ENCODE results near the gene PCNX2. TPM values are rescaled to one million over a fixed set of nuclear protein-coding genes. Genes with fewer than 3 reads are reported as not detected.

Gene PCNX2
- total and polyA plus RNA-seq, 2 experiments from 2014 or later = 42.9 to 88.3 TPM

DNA sequence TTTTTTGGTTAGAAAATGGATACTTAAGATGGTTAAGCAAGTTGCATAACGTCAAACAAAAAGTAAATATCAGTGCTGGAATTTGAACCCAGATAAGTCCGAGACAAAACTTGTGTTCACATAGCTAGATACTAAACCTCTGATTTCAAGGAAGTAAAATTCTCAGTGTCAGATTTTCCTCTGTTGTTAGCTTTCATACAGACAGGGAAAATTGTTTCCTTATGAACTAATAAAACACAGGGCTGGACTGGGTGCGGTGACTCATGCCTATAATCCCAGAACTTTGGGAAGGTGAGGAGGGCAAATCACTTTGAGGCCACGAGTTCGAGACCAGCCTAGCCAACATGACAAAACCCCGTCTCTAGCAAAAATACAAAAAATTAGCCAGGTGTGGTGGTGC lies 51.3 kb downstream of the PCNX2 start:
- peaks cover 28% of the 10 kb centered on the region for H3K36me3 ChIP-seq (ENCODE audit: insufficient read depth)
- no peaks in the 10 kb centered on the region for H3K9me3 Mint-ChIP-seq

DNA sequence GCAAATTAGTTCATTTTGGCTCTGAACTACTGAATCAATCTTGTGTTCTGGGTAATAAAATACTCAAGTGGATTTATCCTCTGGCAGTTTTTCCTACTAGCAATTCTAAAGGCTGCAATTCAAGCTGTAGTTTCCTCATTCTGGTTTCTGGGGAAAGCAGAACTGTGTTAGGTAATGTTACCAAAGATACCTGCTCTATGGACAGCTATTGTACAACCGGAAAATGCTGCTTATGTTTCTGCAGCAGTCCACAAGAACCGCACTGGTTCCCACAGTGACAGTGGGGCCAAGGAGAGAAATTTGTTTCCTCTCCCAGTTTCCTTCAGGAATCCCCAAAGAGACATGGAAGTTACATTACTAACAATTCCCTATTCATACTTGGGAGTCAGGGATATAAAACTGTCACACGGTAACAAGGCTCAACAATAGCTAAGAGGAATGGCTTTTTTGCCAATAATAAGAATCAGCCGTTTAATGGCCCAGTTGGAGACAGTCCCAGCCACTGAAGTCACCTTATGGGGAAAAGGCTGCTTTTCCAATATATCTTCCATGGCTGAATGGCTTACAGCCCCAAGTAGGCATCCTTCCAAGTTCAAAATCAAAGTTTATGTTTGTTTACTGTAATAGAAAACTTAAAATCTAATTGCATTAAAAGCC lies 52.6 kb downstream of the PCNX2 start:
- Histone ChIP-seq H3K4me2 (no peak overlapping the region), H3F3A (replicated peaks; ENCODE audit: low read depth) (no peaks in the 10 kb centered on the region), H3K27ac (ENCODE audit: low read depth) (no peak overlapping the region; the same call in 1 of the 2 replicates), H3K4me3 (no peak overlapping the region), H2AFZ (no peak overlapping the region), H3K4me1 (ENCODE audit: insufficient read depth) (no peaks in the 10 kb centered on the region), H3K9me2 (ENCODE audit: insufficient read depth) (no peaks in the 10 kb centered on the region), H3K79me2 (replicated peaks; ENCODE audit: insufficient read depth) (peaks cover 4% of the 10 kb centered on the region; the same call in 1 of the 2 replicates), H4K20me1 (replicated peaks; ENCODE audit: insufficient read depth) (no peaks in the 10 kb centered on the region; the same call in none of the 2 replicates), H3K36me3 (ENCODE audit: insufficient read depth) (peaks cover 27% of the 10 kb centered on the region), H3K27me3 (ENCODE audit: insufficient read depth) (no peaks in the 10 kb centered on the region)
- DNase-seq (ENCODE audit: low spot score) (no peak), ATAC-seq (no peak)
- no peak overlapping the region for H3K4me3 Mint-ChIP-seq
- H3K36me3 Mint-ChIP-seq (ENCODE audit: low read depth) = peaks cover 57% of the 10 kb centered on the region
- peaks cover 4% of the 10 kb centered on the region; the same call in 2 of the 3 replicates for H3K4me1 Mint-ChIP-seq
- no peaks in the 10 kb centered on the region for H3K9me3 Mint-ChIP-seq
- H3K27ac Mint-ChIP-seq = peak overlapping the region; percentile 43; the same call in 1 of the 2 replicates
- peaks cover 4% of the 10 kb centered on the region for H3K27me3 Mint-ChIP-seq (ENCODE audit: insufficient read depth, low read depth, poor library complexity)
- TF ChIP-seq STAT1 (IDR thresholded peaks at IDR 0.05; ENCODE audit: unreplicated experiment) = no peak
- TF ChIP-seq, protein P1, sequence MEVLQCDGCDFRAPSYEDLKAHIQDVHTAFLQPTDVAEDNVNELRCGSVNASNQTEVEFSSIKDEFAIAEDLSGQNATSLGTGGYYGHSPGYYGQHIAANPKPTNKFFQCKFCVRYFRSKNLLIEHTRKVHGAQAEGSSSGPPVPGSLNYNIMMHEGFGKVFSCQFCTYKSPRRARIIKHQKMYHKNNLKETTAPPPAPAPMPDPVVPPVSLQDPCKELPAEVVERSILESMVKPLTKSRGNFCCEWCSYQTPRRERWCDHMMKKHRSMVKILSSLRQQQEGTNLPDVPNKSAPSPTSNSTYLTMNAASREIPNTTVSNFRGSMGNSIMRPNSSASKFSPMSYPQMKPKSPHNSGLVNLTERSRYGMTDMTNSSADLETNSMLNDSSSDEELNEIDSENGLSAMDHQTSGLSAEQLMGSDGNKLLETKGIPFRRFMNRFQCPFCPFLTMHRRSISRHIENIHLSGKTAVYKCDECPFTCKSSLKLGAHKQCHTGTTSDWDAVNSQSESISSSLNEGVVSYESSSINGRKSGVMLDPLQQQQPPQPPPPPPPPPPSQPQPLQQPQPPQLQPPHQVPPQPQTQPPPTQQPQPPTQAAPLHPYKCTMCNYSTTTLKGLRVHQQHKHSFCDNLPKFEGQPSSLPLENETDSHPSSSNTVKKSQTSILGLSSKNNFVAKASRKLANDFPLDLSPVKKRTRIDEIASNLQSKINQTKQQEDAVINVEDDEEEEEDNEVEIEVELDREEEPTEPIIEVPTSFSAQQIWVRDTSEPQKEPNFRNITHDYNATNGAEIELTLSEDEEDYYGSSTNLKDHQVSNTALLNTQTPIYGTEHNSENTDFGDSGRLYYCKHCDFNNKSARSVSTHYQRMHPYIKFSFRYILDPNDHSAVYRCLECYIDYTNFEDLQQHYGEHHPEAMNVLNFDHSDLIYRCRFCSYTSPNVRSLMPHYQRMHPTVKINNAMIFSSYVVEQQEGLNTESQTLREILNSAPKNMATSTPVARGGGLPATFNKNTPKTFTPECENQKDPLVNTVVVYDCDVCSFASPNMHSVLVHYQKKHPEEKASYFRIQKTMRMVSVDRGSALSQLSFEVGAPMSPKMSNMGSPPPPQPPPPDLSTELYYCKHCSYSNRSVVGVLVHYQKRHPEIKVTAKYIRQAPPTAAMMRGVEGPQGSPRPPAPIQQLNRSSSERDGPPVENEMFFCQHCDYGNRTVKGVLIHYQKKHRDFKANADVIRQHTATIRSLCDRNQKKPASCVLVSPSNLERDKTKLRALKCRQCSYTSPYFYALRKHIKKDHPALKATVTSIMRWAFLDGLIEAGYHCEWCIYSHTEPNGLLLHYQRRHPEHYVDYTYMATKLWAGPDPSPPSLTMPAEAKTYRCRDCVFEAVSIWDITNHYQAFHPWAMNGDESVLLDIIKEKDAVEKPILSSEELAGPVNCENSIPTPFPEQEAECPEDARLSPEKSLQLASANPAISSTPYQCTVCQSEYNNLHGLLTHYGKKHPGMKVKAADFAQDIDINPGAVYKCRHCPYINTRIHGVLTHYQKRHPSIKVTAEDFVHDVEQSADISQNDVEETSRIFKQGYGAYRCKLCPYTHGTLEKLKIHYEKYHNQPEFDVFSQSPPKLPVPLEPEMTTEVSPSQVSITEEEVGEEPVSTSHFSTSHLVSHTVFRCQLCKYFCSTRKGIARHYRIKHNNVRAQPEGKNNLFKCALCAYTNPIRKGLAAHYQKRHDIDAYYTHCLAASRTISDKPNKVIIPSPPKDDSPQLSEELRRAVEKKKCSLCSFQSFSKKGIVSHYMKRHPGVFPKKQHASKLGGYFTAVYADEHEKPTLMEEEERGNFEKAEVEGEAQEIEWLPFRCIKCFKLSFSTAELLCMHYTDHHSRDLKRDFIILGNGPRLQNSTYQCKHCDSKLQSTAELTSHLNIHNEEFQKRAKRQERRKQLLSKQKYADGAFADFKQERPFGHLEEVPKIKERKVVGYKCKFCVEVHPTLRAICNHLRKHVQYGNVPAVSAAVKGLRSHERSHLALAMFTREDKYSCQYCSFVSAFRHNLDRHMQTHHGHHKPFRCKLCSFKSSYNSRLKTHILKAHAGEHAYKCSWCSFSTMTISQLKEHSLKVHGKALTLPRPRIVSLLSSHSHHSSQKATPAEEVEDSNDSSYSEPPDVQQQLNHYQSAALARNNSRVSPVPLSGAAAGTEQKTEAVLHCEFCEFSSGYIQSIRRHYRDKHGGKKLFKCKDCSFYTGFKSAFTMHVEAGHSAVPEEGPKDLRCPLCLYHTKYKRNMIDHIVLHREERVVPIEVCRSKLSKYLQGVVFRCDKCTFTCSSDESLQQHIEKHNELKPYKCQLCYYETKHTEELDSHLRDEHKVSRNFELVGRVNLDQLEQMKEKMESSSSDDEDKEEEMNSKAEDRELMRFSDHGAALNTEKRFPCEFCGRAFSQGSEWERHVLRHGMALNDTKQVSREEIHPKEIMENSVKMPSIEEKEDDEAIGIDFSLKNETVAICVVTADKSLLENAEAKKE (CRISPR knock-in tag; IDR thresholded peaks at IDR 0.05) = no peak
- TF ChIP-seq EZH2 (IDR thresholded peaks at IDR 0.05; ENCODE audit: low read depth, unreplicated experiment) = no peak
- TF ChIP-seq NANOG (IDR thresholded peaks at IDR 0.05; ENCODE audit: borderline replicate concordance) = no peak

More for the DNA sequence above, 51.3 kb downstream of the PCNX2 start:
- H3K4me1 Mint-ChIP-seq = peaks cover 4% of the 10 kb centered on the region; the same call in 2 of the 3 replicates
- ATAC-seq = no peak
- peaks cover 61% of the 10 kb centered on the region for H3K36me3 Mint-ChIP-seq (ENCODE audit: low read depth)
- H3K27me3 ChIP-seq (ENCODE audit: insufficient read depth) = no peaks in the 10 kb centered on the region
- no peak overlapping the region for H3K27ac ChIP-seq (ENCODE audit: low read depth)
- H3F3A ChIP-seq (replicated peaks; ENCODE audit: low read depth) = no peaks in the 10 kb centered on the region
- H3K4me3 Mint-ChIP-seq = no peak overlapping the region
- TF ChIP-seq, protein P2, sequence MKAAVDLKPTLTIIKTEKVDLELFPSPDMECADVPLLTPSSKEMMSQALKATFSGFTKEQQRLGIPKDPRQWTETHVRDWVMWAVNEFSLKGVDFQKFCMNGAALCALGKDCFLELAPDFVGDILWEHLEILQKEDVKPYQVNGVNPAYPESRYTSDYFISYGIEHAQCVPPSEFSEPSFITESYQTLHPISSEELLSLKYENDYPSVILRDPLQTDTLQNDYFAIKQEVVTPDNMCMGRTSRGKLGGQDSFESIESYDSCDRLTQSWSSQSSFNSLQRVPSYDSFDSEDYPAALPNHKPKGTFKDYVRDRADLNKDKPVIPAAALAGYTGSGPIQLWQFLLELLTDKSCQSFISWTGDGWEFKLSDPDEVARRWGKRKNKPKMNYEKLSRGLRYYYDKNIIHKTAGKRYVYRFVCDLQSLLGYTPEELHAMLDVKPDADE (IDR thresholded peaks at IDR 0.05) = no peak
- no peak for TF ChIP-seq POLR2AphosphoS5 (IDR thresholded peaks at IDR 0.05; ENCODE audit: low read depth)
- no peak for TF ChIP-seq NANOG (IDR thresholded peaks at IDR 0.05; ENCODE audit: borderline replicate concordance)
- no peak for TF ChIP-seq STAT1 (IDR thresholded peaks at IDR 0.05; ENCODE audit: unreplicated experiment)
- TF ChIP-seq, protein P3, sequence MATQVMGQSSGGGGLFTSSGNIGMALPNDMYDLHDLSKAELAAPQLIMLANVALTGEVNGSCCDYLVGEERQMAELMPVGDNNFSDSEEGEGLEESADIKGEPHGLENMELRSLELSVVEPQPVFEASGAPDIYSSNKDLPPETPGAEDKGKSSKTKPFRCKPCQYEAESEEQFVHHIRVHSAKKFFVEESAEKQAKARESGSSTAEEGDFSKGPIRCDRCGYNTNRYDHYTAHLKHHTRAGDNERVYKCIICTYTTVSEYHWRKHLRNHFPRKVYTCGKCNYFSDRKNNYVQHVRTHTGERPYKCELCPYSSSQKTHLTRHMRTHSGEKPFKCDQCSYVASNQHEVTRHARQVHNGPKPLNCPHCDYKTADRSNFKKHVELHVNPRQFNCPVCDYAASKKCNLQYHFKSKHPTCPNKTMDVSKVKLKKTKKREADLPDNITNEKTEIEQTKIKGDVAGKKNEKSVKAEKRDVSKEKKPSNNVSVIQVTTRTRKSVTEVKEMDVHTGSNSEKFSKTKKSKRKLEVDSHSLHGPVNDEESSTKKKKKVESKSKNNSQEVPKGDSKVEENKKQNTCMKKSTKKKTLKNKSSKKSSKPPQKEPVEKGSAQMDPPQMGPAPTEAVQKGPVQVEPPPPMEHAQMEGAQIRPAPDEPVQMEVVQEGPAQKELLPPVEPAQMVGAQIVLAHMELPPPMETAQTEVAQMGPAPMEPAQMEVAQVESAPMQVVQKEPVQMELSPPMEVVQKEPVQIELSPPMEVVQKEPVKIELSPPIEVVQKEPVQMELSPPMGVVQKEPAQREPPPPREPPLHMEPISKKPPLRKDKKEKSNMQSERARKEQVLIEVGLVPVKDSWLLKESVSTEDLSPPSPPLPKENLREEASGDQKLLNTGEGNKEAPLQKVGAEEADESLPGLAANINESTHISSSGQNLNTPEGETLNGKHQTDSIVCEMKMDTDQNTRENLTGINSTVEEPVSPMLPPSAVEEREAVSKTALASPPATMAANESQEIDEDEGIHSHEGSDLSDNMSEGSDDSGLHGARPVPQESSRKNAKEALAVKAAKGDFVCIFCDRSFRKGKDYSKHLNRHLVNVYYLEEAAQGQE (IDR thresholded peaks at IDR 0.05; ENCODE audit: unreplicated experiment) = no peak
- no peak overlapping the region for H3K4me2 ChIP-seq
- peaks cover 4% of the 10 kb centered on the region; the same call in 1 of the 2 replicates for H3K79me2 ChIP-seq (replicated peaks; ENCODE audit: insufficient read depth)
- no peaks in the 10 kb centered on the region for H3K9me2 ChIP-seq (ENCODE audit: insufficient read depth)
- H3K4me3 ChIP-seq = no peak overlapping the region
- no peak for DNase-seq (ENCODE audit: low spot score)
- no peaks in the 10 kb centered on the region for H3K4me1 ChIP-seq (ENCODE audit: insufficient read depth)
- no peak overlapping the region for H2AFZ ChIP-seq
- peaks cover 4% of the 10 kb centered on the region for H3K27me3 Mint-ChIP-seq (ENCODE audit: insufficient read depth, low read depth, poor library complexity)
- no peak overlapping the region for H3K27ac Mint-ChIP-seq
- peaks cover 5% of the 10 kb centered on the region for H4K20me1 ChIP-seq (replicated peaks; ENCODE audit: insufficient read depth)
